SK-N-SH treated with all-trans-retinoic acid at 6 μM for 48 hours (cell line): Measurements from ENCODE around the gene CEP68.

Experiments used
- ARNTL ChIP-seq: fragments of 450-650 bp; formaldehyde crosslinking; IDR thresholded peaks from 2 replicates; pipeline ENCODE4 v1.5.0; 2020; ENCODE audit warnings: low read depth, mild to moderate bottlenecking, moderate library complexity, borderline replicate concordance
- CREB5 ChIP-seq: fragments of 250-450 bp; sonication (Bioruptor Pico); IDR thresholded peaks from 2 replicates; pipeline ENCODE4 v1.5.1; 2020; ENCODE audit warnings: low read depth, mild to moderate bottlenecking, moderate library complexity
- CSRNP3 ChIP-seq: fragments of 250-450 bp; sonication (Bioruptor Pico); IDR thresholded peaks from 2 replicates; pipeline ENCODE4 v1.5.1; 2021; ENCODE audit warnings: mild to moderate bottlenecking, moderate library complexity
- PATZ1 ChIP-seq: fragments of 250-450 bp; sonication (Bioruptor Pico); IDR thresholded peaks from 2 replicates; pipeline ENCODE4 v1.8.0; 2020; ENCODE audit warnings: mild to moderate bottlenecking, moderate library complexity, borderline replicate concordance
- POU6F1 ChIP-seq: fragments of 250-450 bp; sonication (Bioruptor Pico); IDR thresholded peaks from 2 replicates; pipeline ENCODE4 v1.8.0; 2021; ENCODE audit warnings: low read depth, mild to moderate bottlenecking, moderate library complexity, borderline replicate concordance
- PPARA ChIP-seq: fragments of 250-450 bp; sonication (Bioruptor Pico); IDR thresholded peaks from 2 replicates; pipeline ENCODE4 v1.5.0; 2020; ENCODE audit warnings: mild to moderate bottlenecking, borderline replicate concordance
- RARB ChIP-seq: fragments of 250-450 bp; sonication (Bioruptor Pico); IDR thresholded peaks from 2 replicates; pipeline ENCODE4 v1.8.0; 2021; ENCODE audit warnings: mild to moderate bottlenecking, moderate library complexity
- SNAI2 ChIP-seq: fragments of 250-450 bp; sonication (Bioruptor Pico); IDR thresholded peaks from 2 replicates; pipeline ENCODE4 v1.5.0; 2020; ENCODE audit warnings: mild to moderate bottlenecking, moderate library complexity
- TCF4 ChIP-seq: fragments of 250-450 bp; sonication (Bioruptor Pico); IDR thresholded peaks from 2 replicates; pipeline ENCODE4 v1.8.0; 2021; ENCODE audit warnings: mild to moderate bottlenecking, moderate library complexity, borderline replicate concordance
- TOX ChIP-seq: fragments of 250-450 bp; sonication (Bioruptor Pico); IDR thresholded peaks from 2 replicates; pipeline ENCODE4 v1.8.0; 2021; ENCODE audit warnings: mild to moderate bottlenecking, moderate library complexity, borderline replicate concordance
- ZFP3 ChIP-seq: fragments of 250-450 bp; sonication (Bioruptor Pico); IDR thresholded peaks from 2 replicates; pipeline ENCODE4 v1.5.0; 2020; ENCODE audit warnings: mild to moderate bottlenecking, moderate library complexity
- ZNF565 ChIP-seq: fragments of 450-650 bp; formaldehyde crosslinking; conservative IDR thresholded peaks from 2 replicates; pipeline ENCODE4 v1.5.0; 2020; ENCODE audit warnings: low read depth, mild to moderate bottlenecking, moderate library complexity
- ZNF8 ChIP-seq: fragments of 450-650 bp; formaldehyde crosslinking; IDR thresholded peaks from 2 replicates; pipeline ENCODE4 v1.5.0; 2020; ENCODE audit warnings: mild to moderate bottlenecking, moderate library complexity

- TF ChIP-seq PPARA (CRISPR knock-in tag) (no peak), TCF4 (CRISPR knock-in tag) (no peak), SNAI2 (no peak), POU6F1 (no peak), ZNF565 (no peak), TOX (CRISPR knock-in tag) (no peak), ARNTL (CRISPR knock-in tag) (no peak), ZNF8 (no peak), ZFP3 (CRISPR knock-in tag) (no peak), RARB (CRISPR knock-in tag) (no peak), CSRNP3 (CRISPR knock-in tag) (no peak), CREB5 (CRISPR knock-in tag) (no peak), PATZ1 (CRISPR knock-in tag) (no peak)
These were observed 7.1 kb upstream of the CEP68 start for GRCh38 chr2:65049010-65049639.
